Stimulated activated effector memory CD8-positive, alpha-beta T cell treated with anti-CD3 and anti-CD28 coated beads, Interleukin-12 subunit alpha, Interleukin-12 subunit beta, amount 100 ng/mL, for 72 hours (primary cell): ENCODE measurements around the gene KLF7.
A peak's percentile ranks its signal among the peaks of the same experiment; 100 is the strongest.

ENCODE experiments used
- ATAC-seq: fragments of 150-1000 bp; cut with Tn5 transposase; 2 replicates; pipeline ENCODE4 v1.10.0; 2021
- DNase-seq, 2 donors: peaks; one replicate each; pipeline ENCODE4 v3.0.0; 2021 to 2022; ENCODE audit warnings: low spot score in 2 of 2
- H3K27ac Mint-ChIP-seq: one replicate; pipeline ENCODE4 v1.8.0; 2022; ENCODE audit warnings: mild to moderate bottlenecking, mixed read lengths
- H3K36me3 Mint-ChIP-seq: one replicate; pipeline ENCODE4 v1.8.0; 2022; ENCODE audit warnings: mild to moderate bottlenecking, mixed read lengths
- H3K4me1 Mint-ChIP-seq: one replicate; pipeline ENCODE4 v1.8.0; 2022; ENCODE audit warnings: mixed read lengths
- H3K4me3 Mint-ChIP-seq: one replicate; pipeline ENCODE4 v1.8.0; 2022; ENCODE audit warnings: mild to moderate bottlenecking, mixed read lengths
- H3K9me3 Mint-ChIP-seq: one replicate; pipeline ENCODE4 v1.8.0; 2022; ENCODE audit warnings: mixed read lengths

Gene KLF7

GRCh38 chr2:207182911-207183310 lies 17.2 kb upstream of the KLF7 start:
- Mint-ChIP-seq H3K9me3 (peaks cover 2% of the 10 kb centered on the region), H3K36me3 (no peaks in the 10 kb centered on the region), H3K4me1 (no peaks in the 10 kb centered on the region), H3K27ac (no peak overlapping the region), H3K4me3 (no peak overlapping the region)
- ATAC-seq (no peak), DNase-seq (no peak)

- no peaks in the 10 kb centered on the region for H3K9me3 Mint-ChIP-seq
- H3K27ac Mint-ChIP-seq, result no peak overlapping the region
- no peaks in the 10 kb centered on the region for H3K4me1 Mint-ChIP-seq
- ATAC-seq, result no peak
- no peak overlapping the region for H3K4me3 Mint-ChIP-seq
- no peak for DNase-seq
- H3K36me3 Mint-ChIP-seq, result no peaks in the 10 kb centered on the region
Measured at GRCh38 chr2:207181526-207182274, 16.0 kb upstream of the KLF7 start.

GRCh38 chr2:207180741-207181140 lies 15.0 kb upstream of the KLF7 start:
- Mint-ChIP-seq H3K4me3 (no peak overlapping the region), H3K36me3 (no peaks in the 10 kb centered on the region), H3K9me3 (no peaks in the 10 kb centered on the region), H3K4me1 (no peaks in the 10 kb centered on the region), H3K27ac (no peak overlapping the region)
- ATAC-seq (no peak), DNase-seq (no peak)

GRCh38 chr2:207176247-207176646 lies 10.5 kb upstream of the KLF7 start:
- H3K27ac Mint-ChIP-seq, result no peak overlapping the region
- DNase-seq (no peak), ATAC-seq (no peak)
- no peaks in the 10 kb centered on the region for H3K9me3 Mint-ChIP-seq
- no peaks in the 10 kb centered on the region for H3K36me3 Mint-ChIP-seq
- H3K4me3 Mint-ChIP-seq, result no peak overlapping the region
- no peaks in the 10 kb centered on the region for H3K4me1 Mint-ChIP-seq

GRCh38 chr2:207173641-207174040 lies 7.9 kb upstream of the KLF7 start:
- Mint-ChIP-seq H3K36me3 (no peaks in the 10 kb centered on the region), H3K4me3 (no peak overlapping the region), H3K9me3 (no peaks in the 10 kb centered on the region), H3K4me1 (no peaks in the 10 kb centered on the region), H3K27ac (no peak overlapping the region)
- ATAC-seq, result no peak
- DNase-seq, result no peak

GRCh38 chr2:207167099-207167923 lies 1.6 kb upstream of the KLF7 start:
- Mint-ChIP-seq H3K4me3 (peak overlapping the region; percentile 85), H3K4me1 (peaks cover 41% of the 10 kb centered on the region), H3K9me3 (no peaks in the 10 kb centered on the region), H3K27ac (peak overlapping the region; percentile 98), H3K36me3 (peaks cover 24% of the 10 kb centered on the region)
- no peak for ATAC-seq
- no peak for DNase-seq

GRCh38 chr2:207166349-207167098 lies 776 bp upstream of the KLF7 start:
- ATAC-seq, result peak; percentile 69
- Mint-ChIP-seq H3K9me3 (no peaks in the 10 kb centered on the region), H3K4me1 (peaks cover 41% of the 10 kb centered on the region), H3K27ac (peak overlapping the region; percentile 98), H3K4me3 (peak overlapping the region; percentile 85), H3K36me3 (peaks cover 24% of the 10 kb centered on the region)
- DNase-seq, result peak; percentile 44 to 61

GRCh38 chr2:207166039-207166348 lies 246 bp upstream of the KLF7 start:
- DNase-seq (peak; percentile 76 to 87), ATAC-seq (peak; percentile 93)
- H3K36me3 Mint-ChIP-seq, result peaks cover 24% of the 10 kb centered on the region
- H3K9me3 Mint-ChIP-seq, result no peaks in the 10 kb centered on the region
- peaks cover 41% of the 10 kb centered on the region for H3K4me1 Mint-ChIP-seq
- H3K27ac Mint-ChIP-seq, result peak overlapping the region; percentile 98
- H3K4me3 Mint-ChIP-seq, result peak overlapping the region; percentile 85

- peaks cover 24% of the 10 kb centered on the region for H3K36me3 Mint-ChIP-seq
- no peak for DNase-seq
Measured at GRCh38 chr2:207164006-207164831, 1.5 kb downstream of the KLF7 start.

GRCh38 chr2:207163756-207164005 lies 2.1 kb downstream of the KLF7 start:
- Mint-ChIP-seq H3K36me3 (peaks cover 24% of the 10 kb centered on the region), H3K9me3 (no peaks in the 10 kb centered on the region), H3K4me3 (peak overlapping the region; percentile 85), H3K4me1 (peaks cover 41% of the 10 kb centered on the region), H3K27ac (peak overlapping the region; percentile 98)
- DNase-seq (no peak), ATAC-seq (no peak)

More at GRCh38 chr2:207164006-207164831, 1.5 kb downstream of the KLF7 start:
- Mint-ChIP-seq H3K4me1 (peaks cover 41% of the 10 kb centered on the region), H3K27ac (peak overlapping the region; percentile 98), H3K9me3 (no peaks in the 10 kb centered on the region), H3K4me3 (peak overlapping the region; percentile 85)
- ATAC-seq, result no peak

- peak overlapping the region; percentile 98 for H3K27ac Mint-ChIP-seq
- peaks cover 41% of the 10 kb centered on the region for H3K4me1 Mint-ChIP-seq
- no peaks in the 10 kb centered on the region for H3K9me3 Mint-ChIP-seq
- H3K36me3 Mint-ChIP-seq, result peaks cover 24% of the 10 kb centered on the region
- DNase-seq, result no peak
- ATAC-seq, result peak; percentile 51
- peak overlapping the region; percentile 85 for H3K4me3 Mint-ChIP-seq
Measured at GRCh38 chr2:207163053-207163755, 2.5 kb downstream of the KLF7 start.

GRCh38 chr2:207162316-207162715 lies 3.4 kb downstream of the KLF7 start:
- no peak for ATAC-seq
- H3K4me3 Mint-ChIP-seq, result peak overlapping the region; percentile 85
- peaks cover 24% of the 10 kb centered on the region for H3K36me3 Mint-ChIP-seq

GRCh38 chr2:207161247-207162123 lies 4.3 kb downstream of the KLF7 start:
- Mint-ChIP-seq H3K36me3 (peaks cover 17% of the 10 kb centered on the region), H3K27ac (no peak overlapping the region), H3K4me1 (peaks cover 44% of the 10 kb centered on the region), H3K4me3 (no peak overlapping the region), H3K9me3 (no peaks in the 10 kb centered on the region)
- ATAC-seq (no peak), DNase-seq (no peak)

More at GRCh38 chr2:207162316-207162715, 3.4 kb downstream of the KLF7 start:
- peaks cover 42% of the 10 kb centered on the region for H3K4me1 Mint-ChIP-seq
- no peak for DNase-seq
- H3K9me3 Mint-ChIP-seq, result no peaks in the 10 kb centered on the region
- H3K27ac Mint-ChIP-seq, result no peak overlapping the region

- Mint-ChIP-seq H3K9me3 (no peaks in the 10 kb centered on the region), H3K4me1 (peaks cover 43% of the 10 kb centered on the region), H3K27ac (no peak overlapping the region), H3K4me3 (no peak overlapping the region), H3K36me3 (peaks cover 3% of the 10 kb centered on the region)
- no peak for DNase-seq
- no peak for ATAC-seq
Measured at GRCh38 chr2:207160115-207160514, 5.6 kb downstream of the KLF7 start.
